Stimulated activated CD4-positive, alpha-beta T cell treated with anti-CD3 and anti-CD28 coated beads, Interleukin-12 subunit alpha, Interleukin-12 subunit beta, amount 100 ng/mL, for 48 hours (primary cell): ENCODE results near the gene MED20.

Source experiments
- DNase-seq, 3 donors: peaks; one replicate each; pipeline ENCODE4 v3.0.0-alpha.2; 2020; ENCODE audit warnings: low read depth in 2 of 3, low spot score in 1 of 3

The MED20 gene

GRCh38 chr6:41941280-41942066, 20.5 kb upstream of the MED20 start, which contains the start of gene CCND3:
TSS of gene CCND3 (minus strand) at chr6:41941808. CDS start at chr6:41941649, 159 bp downstream.
- peak; percentile 78 to 93 (median 84) for DNase-seq

- DNase-seq = peak in 2 of 3 donors; percentile 25 to 48
These were observed 19.9 kb upstream of the MED20 start for GRCh38 chr6:41940759-41941279.

GRCh38 chr6:41939848-41940758, 19.2 kb upstream of the MED20 start:
- DNase-seq = no peak

- peak in 1 of 3 donors; percentile 30 for DNase-seq
These were observed 18.4 kb upstream of the MED20 start for GRCh38 chr6:41939176-41939847.

GRCh38 chr6:41938590-41939175, 17.7 kb upstream of the MED20 start:
- DNase-seq = no peak

GRCh38 chr6:41937861-41938574, 17.1 kb upstream of the MED20 start:
- no peak for DNase-seq

- no peak for DNase-seq
These were observed 16.5 kb upstream of the MED20 start for GRCh38 chr6:41937472-41937860.

- peak; percentile 65 to 80 (median 69) for DNase-seq
These were observed 15.3 kb upstream of the MED20 start for GRCh38 chr6:41936073-41936837.

- DNase-seq = no peak
These were observed 14.7 kb upstream of the MED20 start for GRCh38 chr6:41935685-41936072.

- DNase-seq = no peak
These were observed 14.2 kb upstream of the MED20 start for GRCh38 chr6:41935193-41935574.

- DNase-seq = no peak
These were observed 13.6 kb upstream of the MED20 start for GRCh38 chr6:41934278-41935192.

GRCh38 chr6:41932378-41932777, 11.4 kb upstream of the MED20 start:
- no peak for DNase-seq

GRCh38 chr6:41931792-41932191, 10.9 kb upstream of the MED20 start:
- DNase-seq = no peak

GRCh38 chr6:41929924-41930323, 9.0 kb upstream of the MED20 start:
- no peak for DNase-seq

GRCh38 chr6:41927253-41927652, 6.3 kb upstream of the MED20 start:
- no peak for DNase-seq

- no peak for DNase-seq
These were observed 1.2 kb upstream of the MED20 start for GRCh38 chr6:41922154-41922553.

GRCh38 chr6:41921712-41921998, 716 bp upstream of the MED20 start:
- DNase-seq = no peak

- no peak for DNase-seq
These were observed 3.4 kb downstream of the MED20 start for GRCh38 chr6:41917528-41917927.
